Pancreas (tissue), 10 donors: Measurements from ENCODE around the gene TRIM66. TPM values are rescaled to one million over a fixed set of nuclear protein-coding genes. Genes with fewer than 3 reads are reported as not detected.

ENCODE experiments used
- ATAC-seq, 4 donors: fragments of 200-7000 bp; cut with Tn5 transposase; one replicate each; pipeline versions ENCODE4 v1.8.0 to v1.9.1; 2020; ENCODE audit warnings: mild to moderate bottlenecking in 4 of 4, moderate library complexity in 4 of 4
- DNase-seq, 6 donors: peaks; one replicate each; pipeline ENCODE4 v3.0.0-alpha.2; 2020
- FAIRE-seq: peaks from 2 replicates; lab custom pipeline; 2012; peaks lifted over from hg19 to GRCh38; lab: Jason Lieb, UNC
- H3K27ac ChIP-seq, 4 donors: fragments of 200-600 bp; sonication (generic); 1 replicate in 3 of 4; 2 replicates in 1 of 4; pipeline versions ENCODE4 v1.5.0 to v1.8.0; 2020
- H3K27me3 ChIP-seq, 4 donors: fragments of 200-600 bp; one replicate each; pipeline ENCODE4 v1.8.0; 2021
- H3K36me3 ChIP-seq, 3 donors: fragments of 200-600 bp; sonication (generic) in 1 of 3; one replicate each; pipeline versions ENCODE4 v1.5.0 to v1.8.0; 2020 to 2021
- H3K4me1 ChIP-seq, 3 donors: fragments of 200-600 bp; one replicate each; pipeline ENCODE4 v1.8.0; 2021
- H3K4me3 ChIP-seq, 4 donors: fragments of 200-600 bp; sonication (generic) in 2 of 4; one replicate each; pipeline versions ENCODE4 v1.5.0 to v1.8.0; 2020 to 2021
- H3K9me3 ChIP-seq, 4 donors: fragments of 200-600 bp; one replicate each; pipeline ENCODE4 v1.8.0; 2021
- WGBS, 2 donors: extraction: QIAGEN DNeasy Blood & Tissue Kit; methylation state at CpG; one replicate each; pipeline ENCODE4 v1.1.7; 2013; 5-methylcytosine and 5-hydroxymethylcytosine counted together
- intact Hi-C, 3 donors: fragments of 100-400 bp; cut with DNase I; formaldehyde crosslinking; loops; one replicate each; pipeline versions ENCODE4 v1.11.1 to v1.14.2; 2022
- polyA plus RNA-seq, 2 donors: library from polyadenylated mRNA; stranded (reverse); fragments of 200-250 nt; gene quantifications; one replicate each; pipeline ENCODE4 v1.2.3, GENCODE V29; 2013
- total RNA-seq, 6 donors: library from RNA; stranded (reverse); fragmentation: NEBNext Ultra II Directional in 4 of 6; extraction: Animal tissue kit (Norgen Biotek cat#: 25700) in 4 of 6; gene quantifications; one replicate each; pipeline versions ENCODE4 v1.2.1 to v1.2.4, GENCODE V29; 2021 to 2023
- TF ChIP-seq, protein P1 (sequence below), 4 donors: fragments of 200-600 bp; sonication (generic) in 3 of 4; IDR thresholded peaks; one replicate each; pipeline versions ENCODE4 v1.5.0 to v1.8.0; 2021; ENCODE audit warnings: antibody characterized with exemption in 4 of 4
- donor health status: healthy with polysubstance abuse.
- donor health status: DM: no; HTN: no; CAD: no; lungs with moderate emphysema.
- donor health status: DM: no; HTN: no; CAD: no.
- donor health status: control.
- donor health status: control.
- donor health status: Bipolar disorder and iron deficiency.
- donor health status: DM: yes; HTN: yes; CAD: no.
- donor health status: DM: no; HTN: no; CAD: no.
- donor health status: DM: no; HTN: no; CAD: no.
- donor health status: DM: yes; HTN: yes; CAD: no.

TRIM66 gene
- total and polyA plus RNA-seq, 8 donors = 4.1 to 13.1 (median 9.8) TPM

DNA sequence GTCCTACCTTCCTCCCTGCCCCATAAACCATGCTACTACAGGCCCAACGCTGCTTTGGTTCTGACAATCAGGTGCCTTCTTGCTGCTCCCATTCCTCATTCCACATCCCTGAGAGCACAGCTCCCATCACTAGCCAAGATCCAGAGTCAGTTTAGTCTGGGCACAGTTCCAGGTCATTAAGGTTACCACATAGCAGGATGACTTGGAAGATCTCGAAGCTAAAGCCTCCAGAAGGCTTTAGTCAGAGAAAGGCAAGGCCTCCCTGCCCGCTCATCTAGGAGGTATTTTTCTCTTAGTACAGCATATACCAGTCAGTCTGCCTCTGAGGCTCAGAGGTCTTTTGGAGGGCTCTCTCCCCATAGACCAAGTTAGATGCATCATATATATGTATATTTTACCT, 30.3 kb downstream of the TRIM66 start:
- FAIRE-seq (no peak), DNase-seq (no peak), ATAC-seq (no peak)
- TF ChIP-seq, protein P1, sequence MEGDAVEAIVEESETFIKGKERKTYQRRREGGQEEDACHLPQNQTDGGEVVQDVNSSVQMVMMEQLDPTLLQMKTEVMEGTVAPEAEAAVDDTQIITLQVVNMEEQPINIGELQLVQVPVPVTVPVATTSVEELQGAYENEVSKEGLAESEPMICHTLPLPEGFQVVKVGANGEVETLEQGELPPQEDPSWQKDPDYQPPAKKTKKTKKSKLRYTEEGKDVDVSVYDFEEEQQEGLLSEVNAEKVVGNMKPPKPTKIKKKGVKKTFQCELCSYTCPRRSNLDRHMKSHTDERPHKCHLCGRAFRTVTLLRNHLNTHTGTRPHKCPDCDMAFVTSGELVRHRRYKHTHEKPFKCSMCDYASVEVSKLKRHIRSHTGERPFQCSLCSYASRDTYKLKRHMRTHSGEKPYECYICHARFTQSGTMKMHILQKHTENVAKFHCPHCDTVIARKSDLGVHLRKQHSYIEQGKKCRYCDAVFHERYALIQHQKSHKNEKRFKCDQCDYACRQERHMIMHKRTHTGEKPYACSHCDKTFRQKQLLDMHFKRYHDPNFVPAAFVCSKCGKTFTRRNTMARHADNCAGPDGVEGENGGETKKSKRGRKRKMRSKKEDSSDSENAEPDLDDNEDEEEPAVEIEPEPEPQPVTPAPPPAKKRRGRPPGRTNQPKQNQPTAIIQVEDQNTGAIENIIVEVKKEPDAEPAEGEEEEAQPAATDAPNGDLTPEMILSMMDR (IDR thresholded peaks at IDR 0.05) = no peak
- Histone ChIP-seq H3K4me1 (no peaks in the 10 kb centered on the region), H3K4me3 (no peak overlapping the region), H3K27ac (no peak overlapping the region), H3K9me3 (no peaks in the 10 kb centered on the region), H3K36me3 (peaks cover 0 to 15% (median 12%) of the 10 kb centered on the region in 3 donors), H3K27me3 (no peaks in the 10 kb centered on the region)
- intact Hi-C loops = no loop called here
- WGBS, 2 donors = 86 to 93% methylated on average over 3 of the region's 3 CpGs

DNA sequence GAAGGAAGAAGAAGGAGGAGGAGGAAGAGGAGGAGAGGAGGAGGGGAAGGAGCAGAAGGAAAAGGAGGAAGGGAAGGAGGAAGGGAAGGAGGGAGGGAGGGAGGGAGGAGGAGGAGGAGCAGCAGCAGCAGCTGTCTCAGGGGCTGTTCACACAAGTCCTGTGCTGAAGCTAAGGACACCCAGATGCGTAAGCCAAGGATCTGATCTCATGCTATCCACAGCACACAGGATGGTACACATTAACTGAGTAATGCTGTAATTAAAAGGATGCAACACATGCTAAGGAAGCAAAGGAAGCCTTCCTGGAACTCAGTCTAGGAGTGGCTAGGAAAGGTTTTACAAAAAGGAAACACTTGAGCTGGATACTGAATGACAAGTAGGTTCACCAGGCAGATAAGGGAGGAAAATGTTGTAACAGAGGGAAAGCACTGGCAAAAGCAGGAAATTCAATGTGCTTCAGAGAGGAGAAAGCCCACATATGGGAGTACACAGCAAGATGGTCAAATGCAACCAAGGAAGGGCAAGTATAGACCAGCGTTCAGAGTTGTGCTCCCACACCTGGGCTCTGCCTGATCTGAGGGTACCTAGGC, 32.0 kb downstream of the TRIM66 start:
- FAIRE-seq (no peak), ATAC-seq (no peak), DNase-seq (no peak)
- Histone ChIP-seq H3K4me1 (no peaks in the 10 kb centered on the region), H3K36me3 (peaks cover 0 to 22% (median 19%) of the 10 kb centered on the region in 3 donors), H3K27me3 (no peaks in the 10 kb centered on the region), H3K27ac (no peak overlapping the region), H3K9me3 (no peaks in the 10 kb centered on the region), H3K4me3 (no peak overlapping the region)
- TF ChIP-seq, protein P1 (IDR thresholded peaks at IDR 0.05) = no peak
- intact Hi-C loops = no loop called here
- 96 to 100% methylated on average over 2 of the region's 2 CpGs for WGBS, 2 donors

GRCh38 chr11:8649361-8649760, 33.1 kb downstream of the TRIM66 start:
- intact Hi-C loops = no loop called here
- DNase-seq (no peak), ATAC-seq (no peak), FAIRE-seq (no peak)
- H3K9me3 ChIP-seq = no peaks in the 10 kb centered on the region
- H3K4me1 ChIP-seq = no peaks in the 10 kb centered on the region
- H3K4me3 ChIP-seq = no peak overlapping the region
- TF ChIP-seq, protein P1 (IDR thresholded peaks at IDR 0.05) = no peak
- WGBS, 2 donors = 84 to 93% methylated on average over 2 of the region's 2 CpGs
- no peak overlapping the region for H3K27ac ChIP-seq
- peaks cover 0 to 22% (median 21%) of the 10 kb centered on the region in 3 donors for H3K36me3 ChIP-seq
- no peaks in the 10 kb centered on the region for H3K27me3 ChIP-seq

DNA sequence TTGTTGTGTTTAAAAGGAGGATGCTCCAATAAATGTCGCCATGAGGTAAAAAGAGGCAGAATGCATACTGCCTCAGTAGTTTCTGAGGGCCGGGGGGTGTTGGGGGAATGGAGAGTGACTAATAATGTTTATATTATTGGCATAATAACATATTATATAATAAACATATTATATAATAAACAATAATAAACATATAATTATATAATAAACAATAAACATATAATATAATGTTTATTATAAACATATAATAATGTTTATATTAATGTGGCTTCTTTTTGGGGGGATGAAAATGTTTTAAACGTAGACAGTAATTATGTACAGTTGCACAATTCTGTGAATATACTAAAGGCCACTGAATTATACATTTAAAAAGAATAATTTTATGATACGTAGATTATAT, 35.6 kb downstream of the TRIM66 start:
- FAIRE-seq (no peak), DNase-seq (no peak), ATAC-seq (no peak)
- Histone ChIP-seq H3K4me3 (no peak overlapping the region), H3K4me1 (no peaks in the 10 kb centered on the region), H3K9me3 (no peaks in the 10 kb centered on the region), H3K27ac (no peak overlapping the region), H3K27me3 (no peaks in the 10 kb centered on the region), H3K36me3 (peaks cover 0 to 22% (median 21%) of the 10 kb centered on the region in 3 donors)
- TF ChIP-seq, protein P1 (IDR thresholded peaks at IDR 0.05) = no peak
- intact Hi-C loops = no loop called here
- WGBS, 2 donors = 95 to 97% methylated on average over 4 of the region's 4 CpGs

- Histone ChIP-seq H3K9me3 (no peaks in the 10 kb centered on the region), H3K27me3 (no peaks in the 10 kb centered on the region), H3K36me3 (peaks cover 5 to 22% (median 12%) of the 10 kb centered on the region in 3 donors), H3K4me1 (no peaks in the 10 kb centered on the region), H3K4me3 (no peak overlapping the region), H3K27ac (no peak overlapping the region)
- 61 to 67% methylated on average over 5 of the region's 5 CpGs for WGBS, 2 donors
- TF ChIP-seq, protein P1 (IDR thresholded peaks at IDR 0.05) = no peak
- DNase-seq = no peak
- FAIRE-seq = no peak
- intact Hi-C loops = no loop called here
- ATAC-seq = no peak
Measured at GRCh38 chr11:8642196-8642841, 40.1 kb downstream of the TRIM66 start.
